Dendritic cell treated with granulocyte-macrophage colony-stimulating factor and Interleukin-4, amounts not matched to agents 40 ng/mL and 50 ng/mL, for 4 days (primary cell): ENCODE measurements around the gene SHMT2.
A peak's percentile ranks its signal among the peaks of the same experiment; 100 is the strongest.

Experiments
- H3K27ac Mint-ChIP-seq: one replicate; pipeline ENCODE4 v1.8.0; 2022; ENCODE audit warnings: mild to moderate bottlenecking, mixed read lengths
- H3K27me3 Mint-ChIP-seq: one replicate; pipeline ENCODE4 v1.8.0; 2022; ENCODE audit warnings: mild to moderate bottlenecking, mixed read lengths
- H3K36me3 Mint-ChIP-seq: one replicate; pipeline ENCODE4 v1.8.0; 2022; ENCODE audit warnings: low read depth, mixed read lengths
- H3K4me1 Mint-ChIP-seq: one replicate; pipeline ENCODE4 v1.8.0; 2022; ENCODE audit warnings: low read depth, mixed read lengths
- H3K4me3 Mint-ChIP-seq: one replicate; pipeline ENCODE4 v1.8.0; 2022; ENCODE audit warnings: mild to moderate bottlenecking, moderate library complexity, mixed read lengths
- H3K9me3 Mint-ChIP-seq: one replicate; pipeline ENCODE4 v1.8.0; 2022; ENCODE audit warnings: mixed read lengths
- intact Hi-C: fragments of 100-400 bp; cut with micrococcal nuclease; formaldehyde crosslinking; loops from one replicate; pipeline ENCODE4 v1.15.0; 2022

The SHMT2 gene

GRCh38 chr12:57232156-57232756 is 2.7 kb downstream of the SHMT2 start:
- intact Hi-C loops: no loop called here
- no peak overlapping the region for H3K4me3 Mint-ChIP-seq
- no peaks in the 10 kb centered on the region for H3K9me3 Mint-ChIP-seq
- H3K36me3 Mint-ChIP-seq: peaks cover 44% of the 10 kb centered on the region
- H3K27ac Mint-ChIP-seq: no peak overlapping the region
- H3K27me3 Mint-ChIP-seq: peaks cover 32% of the 10 kb centered on the region
- H3K4me1 Mint-ChIP-seq: peaks cover 67% of the 10 kb centered on the region

GRCh38 chr12:57233357-57234232 is 4.1 kb downstream of the SHMT2 start:
- Mint-ChIP-seq H3K9me3 (no peaks in the 10 kb centered on the region), H3K27ac (peak overlapping the region; percentile 80), H3K4me1 (peaks cover 71% of the 10 kb centered on the region), H3K4me3 (peak overlapping the region; percentile 48), H3K36me3 (peaks cover 44% of the 10 kb centered on the region), H3K27me3 (peaks cover 38% of the 10 kb centered on the region)
- intact Hi-C loops: no loop called here

GRCh38 chr12:57234233-57234570 is 4.7 kb downstream of the SHMT2 start:
- Mint-ChIP-seq H3K27me3 (peaks cover 41% of the 10 kb centered on the region), H3K36me3 (peaks cover 44% of the 10 kb centered on the region), H3K27ac (peak overlapping the region; percentile 80), H3K9me3 (no peaks in the 10 kb centered on the region), H3K4me3 (peak overlapping the region; percentile 48), H3K4me1 (peaks cover 69% of the 10 kb centered on the region)
- intact Hi-C loops: no loop called here

- intact Hi-C loops: no loop called here
- Mint-ChIP-seq H3K4me1 (peaks cover 70% of the 10 kb centered on the region), H3K27ac (peak overlapping the region; percentile 80), H3K27me3 (peaks cover 45% of the 10 kb centered on the region), H3K4me3 (peak overlapping the region; percentile 48), H3K36me3 (peaks cover 42% of the 10 kb centered on the region), H3K9me3 (no peaks in the 10 kb centered on the region)
These were observed 5.1 kb downstream of the SHMT2 start for GRCh38 chr12:57234571-57235016.

- Mint-ChIP-seq H3K4me1 (peaks cover 70% of the 10 kb centered on the region), H3K36me3 (peaks cover 36% of the 10 kb centered on the region), H3K4me3 (no peak overlapping the region), H3K27ac (no peak overlapping the region), H3K9me3 (no peaks in the 10 kb centered on the region), H3K27me3 (peaks cover 50% of the 10 kb centered on the region)
- intact Hi-C loops: no loop called here
These were observed 5.7 kb downstream of the SHMT2 start for GRCh38 chr12:57235017-57235727.

GRCh38 chr12:57235728-57236131 is 6.2 kb downstream of the SHMT2 start:
- H3K9me3 Mint-ChIP-seq: no peaks in the 10 kb centered on the region
- intact Hi-C loops: no loop called here
- H3K4me1 Mint-ChIP-seq: peaks cover 70% of the 10 kb centered on the region
- H3K27me3 Mint-ChIP-seq: peaks cover 56% of the 10 kb centered on the region
- no peak overlapping the region for H3K27ac Mint-ChIP-seq
- H3K36me3 Mint-ChIP-seq: peaks cover 35% of the 10 kb centered on the region
- H3K4me3 Mint-ChIP-seq: no peak overlapping the region

- H3K27ac Mint-ChIP-seq: no peak overlapping the region
- no peaks in the 10 kb centered on the region for H3K9me3 Mint-ChIP-seq
- intact Hi-C loops: no loop called here
- H3K36me3 Mint-ChIP-seq: peaks cover 31% of the 10 kb centered on the region
- H3K4me3 Mint-ChIP-seq: peak overlapping the region; percentile 28
- peaks cover 70% of the 10 kb centered on the region for H3K4me1 Mint-ChIP-seq
- H3K27me3 Mint-ChIP-seq: peaks cover 62% of the 10 kb centered on the region
These were observed 6.9 kb downstream of the SHMT2 start for GRCh38 chr12:57236201-57236924.

GRCh38 chr12:57236925-57237595 is 7.5 kb downstream of the SHMT2 start:
- peaks cover 72% of the 10 kb centered on the region for H3K4me1 Mint-ChIP-seq
- no peak overlapping the region for H3K4me3 Mint-ChIP-seq
- intact Hi-C loops: no loop called here
- no peaks in the 10 kb centered on the region for H3K9me3 Mint-ChIP-seq
- peaks cover 69% of the 10 kb centered on the region for H3K27me3 Mint-ChIP-seq
- H3K27ac Mint-ChIP-seq: no peak overlapping the region
- peaks cover 24% of the 10 kb centered on the region for H3K36me3 Mint-ChIP-seq

- H3K4me1 Mint-ChIP-seq: peaks cover 77% of the 10 kb centered on the region
- peak overlapping the region; percentile 11 for H3K4me3 Mint-ChIP-seq
- intact Hi-C loops: no loop called here
- H3K9me3 Mint-ChIP-seq: no peaks in the 10 kb centered on the region
- peaks cover 74% of the 10 kb centered on the region for H3K27me3 Mint-ChIP-seq
- no peak overlapping the region for H3K27ac Mint-ChIP-seq
- peaks cover 19% of the 10 kb centered on the region for H3K36me3 Mint-ChIP-seq
These were observed 8.1 kb downstream of the SHMT2 start for GRCh38 chr12:57237596-57237931.

GRCh38 chr12:57237932-57238853 is 8.7 kb downstream of the SHMT2 start:
- Mint-ChIP-seq H3K9me3 (no peaks in the 10 kb centered on the region), H3K4me3 (peak overlapping the region; percentile 70), H3K27ac (peak overlapping the region; percentile 45), H3K27me3 (peaks cover 81% of the 10 kb centered on the region), H3K4me1 (peaks cover 77% of the 10 kb centered on the region), H3K36me3 (peaks cover 13% of the 10 kb centered on the region)
- intact Hi-C loops: no loop called here

GRCh38 chr12:57238854-57239554 is 9.5 kb downstream of the SHMT2 start:
- intact Hi-C loops: loop anchor here (1.0 kb wide), 3 partner anchors 10 to 25 kb away; partner anchors contain the start of gene SHMT2
- H3K27me3 Mint-ChIP-seq: peaks cover 89% of the 10 kb centered on the region
- H3K9me3 Mint-ChIP-seq: no peaks in the 10 kb centered on the region
- H3K27ac Mint-ChIP-seq: peak overlapping the region; percentile 45
- H3K4me3 Mint-ChIP-seq: peak overlapping the region; percentile 81
- H3K4me1 Mint-ChIP-seq: peaks cover 77% of the 10 kb centered on the region
- H3K36me3 Mint-ChIP-seq: peaks cover 6% of the 10 kb centered on the region

GRCh38 chr12:57239587-57240065 is 10.1 kb downstream of the SHMT2 start:
- Mint-ChIP-seq H3K27ac (no peak overlapping the region), H3K27me3 (peaks cover 95% of the 10 kb centered on the region), H3K36me3 (peaks cover 7% of the 10 kb centered on the region), H3K4me1 (peaks cover 77% of the 10 kb centered on the region), H3K4me3 (peak overlapping the region; percentile 81), H3K9me3 (no peaks in the 10 kb centered on the region)
- intact Hi-C loops: loop anchor here (1.0 kb wide), 3 partner anchors 10 to 25 kb away; partner anchors contain the start of gene SHMT2
